NCI-H146 treated with DMSO at 0.1 percent for 48 hours (cell line): ENCODE data around the gene EPHA7.
A peak's percentile ranks its signal among the peaks of the same experiment; 100 is the strongest.

Source experiments
- DNase-seq: peaks from one replicate; lab custom pipeline; 2025; ENCODE audit not compliant: unreplicated experiment; lab: John Stamatoyannopoulos, UW

EPHA7 gene

DNA sequence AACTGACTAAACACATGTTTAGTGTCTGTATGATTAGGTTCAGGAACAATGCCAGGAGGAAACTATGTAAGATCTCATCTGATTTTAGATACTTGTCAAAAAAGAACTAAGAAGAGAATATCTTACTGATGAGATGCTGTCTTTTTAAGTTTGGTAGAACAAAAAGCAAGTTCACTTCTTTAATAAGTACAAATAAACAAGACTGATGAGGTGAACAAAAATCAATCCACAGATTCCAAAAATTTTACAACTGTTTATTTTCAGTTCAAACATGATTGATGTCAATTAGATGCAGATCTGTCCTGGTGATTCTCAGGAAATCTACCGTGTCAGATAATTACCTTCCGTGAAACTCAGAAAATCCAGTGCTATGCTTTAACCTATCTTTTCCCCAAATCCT, 24.9 kb downstream of the EPHA7 start:
- peak; percentile 46 for DNase-seq

DNA sequence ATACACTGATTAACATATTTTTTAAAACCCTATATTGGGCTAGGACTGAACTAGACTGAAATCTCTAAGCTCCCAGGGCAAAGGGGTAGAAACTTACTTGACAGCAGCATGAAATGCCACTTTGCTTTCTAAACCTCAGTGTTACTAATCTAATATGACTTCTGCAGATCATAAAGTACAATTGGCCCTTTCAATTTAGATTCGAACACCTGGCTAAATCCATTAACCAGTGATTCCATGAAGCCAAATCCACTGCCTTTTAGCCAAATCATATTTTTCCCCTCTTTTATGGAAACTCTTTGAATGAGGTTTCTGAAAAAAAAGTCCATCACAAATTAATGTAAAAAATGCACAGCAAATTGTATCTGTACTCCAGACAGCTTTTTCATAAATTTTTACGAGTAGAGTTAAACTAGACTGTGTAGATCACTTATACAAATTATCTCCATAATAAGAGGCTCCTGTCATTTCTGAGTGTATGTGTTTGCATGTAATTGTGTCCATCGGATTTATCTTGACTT, 25.7 kb downstream of the EPHA7 start:
- DNase-seq, result no peak

DNA sequence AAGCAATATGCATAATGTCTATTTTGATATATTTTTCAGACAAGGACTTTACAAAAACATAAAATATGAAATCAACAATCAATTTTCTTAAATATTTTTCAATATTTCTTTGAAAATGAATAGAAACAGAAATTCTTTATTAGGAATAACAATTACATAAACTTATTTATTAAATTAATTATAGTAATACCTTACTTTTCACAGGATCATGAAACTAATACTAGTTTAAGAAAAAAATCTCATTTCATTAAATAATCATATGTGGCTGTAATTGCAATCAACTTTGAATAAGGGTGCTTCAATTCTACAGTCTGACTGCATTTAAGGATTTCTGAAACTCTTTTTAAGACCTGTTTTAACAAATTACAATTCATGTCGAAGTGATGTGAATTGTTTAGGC, 26.6 kb downstream of the EPHA7 start:
- DNase-seq, result no peak

DNA sequence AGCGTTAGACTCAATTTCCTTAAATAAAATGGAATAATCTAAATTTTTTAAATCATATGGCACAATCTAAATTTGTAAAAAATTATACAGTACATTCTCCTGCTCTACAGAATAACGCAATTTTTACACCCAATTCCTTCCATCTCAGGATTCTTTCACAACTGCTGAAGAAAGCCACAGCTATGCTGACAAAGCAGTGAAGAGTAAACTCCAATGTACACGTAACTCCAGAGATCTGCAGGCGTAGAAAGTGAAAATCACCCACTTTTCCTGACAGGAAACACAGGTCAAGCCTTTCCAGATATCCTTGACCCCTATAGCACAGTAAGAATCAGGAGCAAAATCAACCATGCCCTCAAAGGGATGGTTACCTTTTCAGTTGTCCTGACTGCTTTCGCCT, 27.4 kb downstream of the EPHA7 start:
- DNase-seq, result no peak

DNA sequence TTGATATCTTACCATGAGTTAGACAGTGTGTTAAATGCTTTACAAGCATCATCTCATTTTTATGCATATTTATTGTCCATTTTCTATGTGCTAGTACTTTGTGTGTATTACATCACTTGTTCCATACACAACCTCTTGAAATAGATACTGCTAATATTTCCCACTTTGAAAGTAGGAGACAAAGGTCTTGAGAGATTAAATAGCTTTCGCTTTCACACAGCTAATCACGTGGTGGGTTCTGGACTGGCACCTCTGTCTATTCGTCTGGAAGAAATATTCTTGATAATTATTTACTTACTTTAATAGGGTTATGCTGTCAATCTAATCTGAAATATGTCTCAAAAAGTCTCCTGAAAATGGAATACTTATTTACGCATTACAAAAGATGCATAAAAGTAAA, 30.2 kb downstream of the EPHA7 start:
- DNase-seq, result no peak

DNA sequence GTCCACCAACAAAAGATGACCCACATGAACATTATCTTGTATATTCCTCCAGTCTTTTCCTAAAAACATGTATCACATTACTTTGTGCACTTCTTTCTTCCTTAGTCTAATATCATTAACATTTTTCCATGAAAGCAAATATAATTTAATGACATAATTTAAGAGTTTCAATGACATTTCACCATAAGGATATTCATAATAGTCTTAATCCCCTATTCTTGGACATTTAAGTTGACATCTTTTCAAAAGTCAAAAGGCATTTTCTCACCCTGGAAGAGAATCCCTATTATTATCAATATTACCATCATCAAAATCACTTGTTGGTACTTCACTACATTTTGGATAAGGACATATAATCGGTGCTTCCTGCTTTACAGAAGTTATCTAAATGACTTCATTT, 31.3 kb downstream of the EPHA7 start:
- no peak for DNase-seq

DNA sequence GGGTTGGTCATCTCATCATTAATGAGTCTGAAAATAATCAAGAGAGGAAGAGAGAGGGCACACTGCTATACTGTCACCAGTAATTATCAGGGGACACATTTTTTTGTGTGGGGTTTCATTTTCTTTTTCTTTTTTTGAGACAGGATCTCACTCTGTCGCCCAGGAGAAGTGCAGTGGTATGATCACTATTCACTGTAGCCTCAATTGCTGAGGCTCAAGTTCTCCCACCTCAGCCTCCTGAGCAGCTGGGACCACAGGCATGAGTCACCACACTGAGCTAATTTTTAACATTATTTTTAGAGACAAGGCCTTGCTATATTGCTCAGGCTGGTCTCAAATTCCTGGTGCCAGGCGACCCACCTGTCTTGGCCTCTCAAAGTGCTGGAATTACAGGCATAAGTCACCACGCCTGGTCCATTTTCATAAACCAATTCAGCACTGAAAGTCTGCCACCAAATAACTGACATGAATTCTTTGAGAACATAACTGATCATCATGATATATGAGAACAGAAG, 43.3 kb downstream of the EPHA7 start:
- no peak for DNase-seq

DNA sequence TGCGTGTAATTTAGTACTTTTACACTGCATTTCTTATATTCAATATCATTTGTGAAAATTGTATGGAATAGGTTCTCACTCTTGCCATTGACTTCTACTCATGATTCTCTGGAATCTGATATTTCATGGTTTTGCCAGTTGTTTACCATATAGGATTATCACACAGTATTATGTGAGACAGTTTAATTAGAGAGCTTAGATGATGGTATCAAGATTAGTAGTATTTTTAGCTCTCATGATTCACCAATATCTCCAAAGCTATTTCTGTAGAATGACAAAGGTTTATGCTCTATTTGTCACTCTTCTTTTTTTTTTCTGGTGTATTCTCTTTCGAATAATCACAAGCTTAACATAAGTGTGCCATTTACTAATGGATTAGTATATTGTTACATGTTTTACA, 45.9 kb downstream of the EPHA7 start:
- no peak for DNase-seq

DNA sequence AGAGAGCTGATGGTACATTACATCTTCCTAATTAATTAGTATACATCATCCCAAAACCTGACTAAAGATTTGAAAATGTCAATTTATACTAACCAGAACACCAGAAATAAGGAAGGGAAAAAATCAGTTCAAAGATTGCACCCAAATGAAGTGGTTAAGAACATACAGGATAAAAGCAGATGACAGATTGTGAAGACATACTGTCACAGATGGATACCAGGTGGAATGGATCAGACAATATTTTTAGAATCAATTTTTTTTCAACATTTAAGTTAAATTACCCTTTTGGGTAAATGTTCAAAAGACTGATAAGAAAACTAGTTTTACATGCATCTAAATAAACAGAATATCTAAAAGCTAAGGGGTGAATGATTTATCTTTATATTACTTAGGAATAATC, 47.6 kb downstream of the EPHA7 start:
- DNase-seq, result no peak

DNA sequence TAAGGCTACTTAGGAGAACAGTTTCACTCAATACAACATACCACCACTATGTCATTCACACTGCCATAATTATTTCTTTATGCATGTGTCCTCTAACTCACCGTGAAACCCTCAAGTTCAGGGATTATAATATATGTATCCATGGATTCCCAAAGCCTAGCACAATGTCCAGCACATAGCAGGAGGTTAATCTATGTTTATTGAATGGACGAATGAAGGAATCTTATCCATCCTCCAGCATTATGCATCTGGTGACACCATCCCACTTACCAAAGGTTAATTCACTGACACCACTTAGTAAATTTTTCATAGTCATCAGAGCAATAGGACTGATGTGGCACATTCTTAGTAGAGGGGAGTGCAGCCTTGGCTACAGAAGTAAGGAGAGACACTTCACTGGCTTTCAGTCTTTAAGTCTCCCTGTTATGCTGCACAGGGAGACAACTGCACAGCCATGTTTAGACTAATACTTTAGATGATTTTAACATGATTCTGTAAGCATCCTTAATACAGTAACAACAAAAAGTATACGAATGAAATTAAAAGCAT, 49.7 kb downstream of the EPHA7 start:
- no peak for DNase-seq

DNA sequence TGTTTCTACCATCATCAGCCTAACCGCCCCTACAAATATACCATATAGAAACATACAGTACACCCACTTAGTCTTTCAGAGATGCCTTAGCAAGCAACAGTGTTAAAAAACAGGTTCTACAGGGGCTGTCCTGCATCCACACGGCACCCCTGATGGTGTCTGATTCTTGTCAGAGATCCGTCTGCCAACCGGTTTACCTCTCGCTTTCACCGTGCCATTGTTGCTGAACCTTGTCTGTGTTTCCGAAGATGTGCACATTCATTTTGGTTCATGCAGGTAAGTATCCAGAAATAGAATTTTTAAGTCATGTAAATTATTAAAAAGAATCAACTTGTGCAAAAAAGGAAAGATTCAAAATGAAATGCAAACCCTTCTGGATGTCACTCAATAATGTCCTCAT, 52.9 kb downstream of the EPHA7 start:
- DNase-seq, result no peak

DNA sequence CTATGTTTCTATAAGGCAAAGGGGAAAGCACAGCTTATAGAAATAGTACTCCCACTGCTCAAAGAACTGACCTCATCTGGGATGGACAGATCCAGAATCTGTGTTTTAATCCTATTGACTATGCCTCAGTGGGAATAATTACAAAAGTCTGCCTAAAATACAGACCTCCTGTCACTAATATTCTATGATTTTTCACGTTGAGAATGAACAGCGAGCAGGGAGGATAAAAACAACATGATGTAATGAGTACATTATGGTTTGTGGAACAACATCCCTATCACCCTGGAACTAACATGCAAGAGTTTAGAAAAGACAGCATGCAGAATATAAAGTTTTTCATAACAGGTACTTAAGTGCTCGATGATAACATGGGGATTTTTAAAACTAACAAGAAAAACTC, 53.9 kb downstream of the EPHA7 start:
- DNase-seq, result no peak

DNA sequence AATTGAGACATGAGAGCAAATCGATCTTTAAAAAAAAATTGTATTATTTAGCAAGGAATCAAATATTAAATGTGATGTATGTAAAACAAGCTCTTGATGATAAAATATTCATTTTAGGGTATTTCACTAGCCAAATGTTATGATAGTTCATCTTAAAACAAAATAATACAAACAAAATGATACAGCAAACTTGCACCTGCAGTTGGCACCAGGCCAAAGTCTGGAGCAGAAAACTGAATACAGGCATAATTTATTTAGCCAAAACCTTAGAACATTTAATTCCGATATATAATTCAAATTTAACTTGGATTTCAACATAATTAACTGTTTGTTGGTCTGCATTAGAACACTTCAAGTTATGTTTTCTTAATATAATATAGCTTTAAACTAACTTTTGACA, 60.9 kb downstream of the EPHA7 start:
- no peak for DNase-seq

DNA sequence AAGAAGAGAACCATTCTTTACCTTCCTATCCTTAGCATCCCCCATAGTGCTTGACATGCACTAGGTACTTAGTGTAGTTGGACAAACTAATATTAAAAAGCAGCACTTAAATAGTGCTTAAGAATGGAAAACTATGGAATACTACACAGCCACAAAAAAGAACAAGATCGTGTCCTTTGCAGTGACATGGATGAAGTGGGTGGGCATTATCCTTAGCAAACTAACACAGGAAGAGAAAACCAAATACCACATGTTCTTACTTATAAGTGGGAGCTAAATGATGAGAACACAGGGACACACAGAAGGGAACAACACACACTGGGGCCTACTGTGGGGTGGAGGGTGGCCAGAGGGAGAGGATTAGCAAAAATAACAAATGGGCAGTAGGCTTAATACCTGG, 66.8 kb downstream of the EPHA7 start:
- DNase-seq, result no peak

DNA sequence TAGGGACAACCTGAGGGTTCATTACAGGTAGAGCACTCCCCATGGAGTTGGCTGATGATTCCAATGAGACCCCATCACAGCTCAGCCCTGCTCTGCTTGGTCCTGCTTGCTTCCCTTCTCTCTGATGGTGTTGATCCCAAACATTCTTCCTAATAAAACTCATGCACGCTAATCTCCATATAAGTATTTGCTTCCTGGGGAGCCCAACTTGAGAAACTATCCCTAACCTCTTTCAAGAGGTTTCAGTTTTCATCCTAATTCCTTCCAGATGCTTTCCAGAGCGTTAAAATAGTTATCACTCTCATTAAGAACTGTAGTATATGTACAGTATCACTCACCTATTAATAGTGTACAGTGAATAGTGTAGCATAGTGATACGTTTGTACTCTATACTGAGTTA, 68.1 kb downstream of the EPHA7 start:
- no peak for DNase-seq

DNA sequence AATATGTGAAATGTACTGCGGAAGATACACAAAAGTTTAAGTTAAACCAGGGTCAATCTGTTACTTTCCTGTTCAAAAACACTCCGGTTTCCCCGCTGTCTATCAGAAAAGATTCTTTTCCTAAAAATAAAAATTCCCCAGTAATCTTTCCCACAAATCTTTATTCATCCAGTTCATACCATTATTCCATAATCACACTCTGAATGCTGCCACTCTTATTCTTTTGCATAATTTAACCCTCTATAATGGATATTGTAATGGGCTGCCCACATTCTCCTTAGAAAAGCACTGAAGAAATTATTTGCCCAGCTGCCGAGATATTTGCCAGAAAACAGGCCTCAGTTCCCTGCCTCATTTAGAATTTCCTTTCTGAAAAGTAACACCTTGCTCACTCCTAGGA, 68.6 kb downstream of the EPHA7 start:
- DNase-seq, result peak; percentile 33

DNA sequence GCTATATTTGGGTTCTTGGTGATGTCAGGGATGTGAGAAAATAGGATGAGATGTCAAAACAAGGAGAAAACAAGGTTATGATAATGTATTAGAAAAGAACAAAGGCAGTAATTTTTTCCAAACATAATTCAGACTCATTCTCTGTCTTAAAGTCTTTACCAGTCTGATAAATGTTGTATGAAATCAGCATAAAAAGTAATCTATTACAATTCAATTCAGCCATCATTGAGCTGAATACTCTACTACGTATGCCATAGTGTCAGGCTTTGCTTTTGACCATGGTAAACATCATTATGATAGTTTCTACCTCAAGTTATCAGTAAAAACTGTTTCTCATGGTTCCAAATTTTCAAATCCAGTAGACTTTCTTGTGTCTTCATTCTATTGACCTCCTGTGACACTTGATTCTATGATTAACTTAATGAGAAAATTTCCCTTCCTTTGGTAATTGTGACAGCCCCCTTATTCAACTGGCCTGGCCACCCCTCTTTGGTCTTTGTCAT, 75.0 kb downstream of the EPHA7 start:
- no peak for DNase-seq

DNA sequence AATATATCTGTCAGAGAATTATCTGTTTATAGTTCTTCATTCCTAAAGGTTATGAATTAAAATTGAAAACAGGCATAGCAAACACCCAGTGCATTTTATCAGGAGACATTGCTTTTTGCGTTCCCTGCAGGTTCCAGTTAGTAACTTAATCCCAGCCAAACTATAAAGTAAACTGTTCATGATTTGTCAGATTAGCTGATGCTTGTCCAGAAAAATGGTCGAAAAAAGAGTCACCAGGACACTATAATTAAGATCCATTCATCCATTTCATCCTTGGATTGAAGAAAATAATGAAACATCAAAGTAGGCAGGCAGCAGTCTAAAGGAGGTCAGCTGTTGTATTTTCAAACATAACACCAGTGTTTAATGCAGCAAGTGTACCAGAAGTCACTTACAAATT, 75.9 kb downstream of the EPHA7 start:
- peak; percentile 84 for DNase-seq

DNA sequence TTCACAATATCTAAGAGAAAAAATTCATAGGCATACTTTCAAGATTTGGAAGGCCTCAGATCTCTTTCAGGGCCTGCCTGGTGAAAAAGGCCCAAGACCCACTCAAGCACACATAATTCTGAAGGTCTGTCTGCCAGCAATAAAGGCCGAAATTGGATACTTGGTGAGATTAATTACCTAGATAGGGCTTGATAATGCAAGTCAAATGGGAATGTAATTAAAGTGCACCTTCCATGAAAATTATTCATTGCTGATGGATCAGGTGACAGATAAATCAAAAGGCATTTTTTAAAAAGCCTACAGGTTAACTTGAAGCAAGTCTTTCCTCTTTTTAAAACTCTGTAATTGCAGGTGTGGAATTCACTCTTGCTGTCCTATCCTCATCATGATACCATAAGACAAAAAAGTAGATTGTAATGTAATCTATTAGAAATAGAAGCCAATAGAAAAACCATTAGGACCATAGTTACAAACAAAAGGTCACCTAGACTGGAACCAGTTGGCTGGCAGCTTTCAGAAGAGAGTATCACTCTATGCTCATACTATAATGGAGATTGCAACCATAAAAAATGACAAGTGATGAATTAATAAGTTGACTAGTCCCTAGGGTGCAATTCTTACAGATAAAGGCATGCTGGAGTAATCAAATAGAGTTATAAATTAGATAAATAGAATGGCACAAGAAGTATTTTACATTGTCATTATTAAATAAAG, 77.3 kb downstream of the EPHA7 start:
- DNase-seq, result peak; percentile 99

DNA sequence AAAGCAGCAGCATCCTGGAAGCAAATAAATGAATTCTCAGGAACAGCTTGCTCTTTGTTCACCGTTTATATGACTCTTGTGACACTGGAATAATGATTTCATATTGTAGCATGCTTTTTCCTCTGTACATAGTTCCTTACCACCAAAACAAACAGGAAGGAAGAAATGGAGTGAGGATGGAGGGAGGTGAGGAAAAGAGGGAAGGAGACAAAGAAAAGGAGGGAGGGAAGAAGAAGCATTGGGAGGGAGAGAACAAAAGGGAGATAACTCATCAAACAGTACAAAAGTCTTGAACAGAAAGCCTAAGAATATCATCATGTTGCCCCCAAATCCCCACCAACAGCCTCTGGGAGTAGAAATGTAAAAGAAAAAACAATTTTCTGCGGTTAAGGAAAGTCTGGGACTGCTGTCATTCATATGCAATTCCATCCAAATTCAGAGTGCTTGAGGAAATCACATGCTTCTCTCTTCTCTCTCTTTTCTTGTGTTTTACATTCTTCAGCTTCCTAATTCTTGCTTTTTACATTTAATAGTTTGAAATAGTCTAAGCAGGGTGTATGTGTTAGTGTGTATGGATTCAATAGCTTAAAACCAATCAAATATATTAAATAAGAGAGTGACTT, 81.5 kb downstream of the EPHA7 start:
- DNase-seq, result no peak

DNA sequence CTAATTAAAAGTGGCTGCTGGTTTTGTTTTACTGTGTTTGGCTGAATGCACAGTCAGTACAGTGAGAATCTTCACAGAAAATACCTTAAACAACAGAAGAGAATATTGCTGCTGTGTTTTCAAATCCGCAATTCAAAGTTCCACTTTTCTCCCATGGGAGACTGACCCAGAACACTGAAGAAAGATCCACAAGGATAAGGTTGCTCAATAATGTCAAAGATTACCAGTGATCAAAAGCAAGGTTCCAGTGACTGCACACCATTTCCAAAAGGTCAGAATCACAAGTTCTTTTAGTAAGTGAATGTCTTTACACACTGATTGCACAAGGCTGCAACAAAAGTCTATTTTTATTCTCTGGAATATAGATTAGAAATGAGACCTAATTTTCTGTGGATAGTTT, 82.3 kb downstream of the EPHA7 start:
- no peak for DNase-seq

DNA sequence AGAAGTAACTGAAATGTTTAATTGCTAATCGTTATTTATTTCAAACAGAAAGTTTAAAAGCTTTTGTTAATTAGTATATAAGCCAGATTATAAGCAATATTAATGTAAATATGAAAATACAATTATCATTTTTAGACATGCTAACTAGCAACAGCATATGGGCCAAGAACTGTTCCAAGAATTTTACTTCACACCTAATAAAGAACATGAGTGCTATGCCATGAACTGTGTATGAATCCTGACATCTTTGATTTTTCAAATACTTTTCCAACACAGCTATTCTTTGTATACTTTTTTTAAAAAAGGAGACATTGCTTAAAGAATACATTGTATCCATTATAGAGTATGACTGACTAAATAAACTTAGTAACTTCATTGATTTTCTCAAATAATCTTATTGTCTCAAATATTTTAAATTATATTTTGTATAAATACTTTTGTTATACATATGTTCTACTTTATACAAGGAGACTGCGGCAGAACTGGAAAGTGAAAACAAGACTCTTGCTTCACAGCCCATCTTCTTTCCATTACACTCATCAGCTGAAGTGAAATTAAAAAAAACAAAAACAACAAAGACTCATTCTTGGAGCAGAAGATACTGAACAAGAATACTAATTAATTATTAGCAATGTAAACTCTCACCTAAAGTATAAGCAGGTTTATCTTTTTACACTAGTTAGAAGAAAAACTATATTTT, 89.9 kb downstream of the EPHA7 start:
- DNase-seq, result no peak
